Middle frontal gyrus (tissue), 1 donor: ENCODE data around the gene AQP5.

Experiments
- DNase-seq: peaks from one replicate; pipeline ENCODE4 v3.0.0-alpha.2; 2015; ENCODE audit warnings: low spot score; ENCODE audit errors: extremely low spot score

AQP5 gene

DNA sequence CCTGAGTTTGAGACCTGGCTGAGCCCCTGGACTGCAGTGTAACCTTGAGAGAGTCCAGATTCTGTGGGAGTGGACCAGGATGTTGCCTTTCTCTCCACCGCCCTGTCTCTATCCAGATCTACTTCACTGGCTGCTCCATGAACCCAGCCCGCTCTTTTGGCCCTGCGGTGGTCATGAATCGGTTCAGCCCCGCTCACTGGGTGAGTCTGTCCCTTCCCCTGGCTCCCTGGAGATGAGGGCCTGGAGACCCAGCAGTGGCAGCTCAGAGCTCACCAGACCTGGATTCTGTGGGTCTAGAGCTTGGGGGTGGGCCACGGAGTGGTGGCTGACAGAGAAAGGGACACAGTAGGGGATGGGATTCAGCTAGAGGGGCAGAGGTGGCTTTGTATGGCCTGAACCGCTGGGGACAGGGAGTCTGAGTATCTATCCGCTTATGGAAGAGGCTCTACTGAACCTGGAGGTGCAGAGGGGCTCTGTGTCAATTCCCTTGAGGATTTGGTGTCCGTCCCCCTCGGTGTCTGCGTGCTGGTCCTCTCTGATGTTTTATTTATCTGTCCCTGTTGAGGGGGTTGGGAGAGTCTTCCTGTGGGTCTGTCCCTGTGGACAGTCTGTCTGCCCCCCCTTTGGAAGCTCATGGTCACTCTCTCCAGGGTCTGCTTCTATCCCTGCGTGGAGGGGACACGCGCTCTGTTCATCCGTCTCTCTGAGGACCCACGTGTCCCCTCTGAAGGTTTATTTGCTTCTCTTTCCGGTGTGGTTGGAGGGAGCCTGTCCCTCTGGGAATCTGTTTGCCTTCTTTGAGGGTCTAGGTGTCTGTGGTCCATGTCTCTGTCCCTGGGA, 2.5 kb downstream of the AQP5 start:
- no peak for DNase-seq

DNA sequence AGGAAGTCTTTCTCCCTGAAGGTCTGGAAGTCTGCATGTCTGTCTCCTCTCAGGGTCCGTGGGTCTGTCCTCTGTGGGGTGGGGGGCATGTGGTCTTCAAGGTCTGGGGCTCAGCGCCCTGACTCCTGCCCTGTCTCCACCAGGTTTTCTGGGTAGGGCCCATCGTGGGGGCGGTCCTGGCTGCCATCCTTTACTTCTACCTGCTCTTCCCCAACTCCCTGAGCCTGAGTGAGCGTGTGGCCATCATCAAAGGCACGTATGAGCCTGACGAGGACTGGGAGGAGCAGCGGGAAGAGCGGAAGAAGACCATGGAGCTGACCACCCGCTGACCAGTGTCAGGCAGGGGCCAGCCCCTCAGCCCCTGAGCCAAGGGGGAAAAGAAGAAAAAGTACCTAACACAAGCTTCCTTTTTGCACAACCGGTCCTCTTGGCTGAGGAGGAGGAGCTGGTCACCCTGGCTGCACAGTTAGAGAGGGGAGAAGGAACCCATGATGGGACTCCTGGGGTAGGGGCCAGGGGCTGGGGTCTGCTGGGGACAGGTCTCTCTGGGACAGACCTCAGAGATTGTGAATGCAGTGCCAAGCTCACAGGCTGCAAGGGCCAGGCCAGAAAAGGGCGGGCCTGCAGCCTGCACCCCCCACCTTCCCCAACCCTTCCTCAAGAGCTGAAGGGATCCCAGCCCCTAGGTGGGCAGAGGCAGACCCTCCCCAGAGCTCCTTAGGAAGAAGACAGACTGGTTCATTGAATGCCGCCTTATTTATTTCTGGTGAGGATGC, 3.4 kb downstream of the AQP5 start:
- DNase-seq, result no peak

- DNase-seq, result no peak
Observed at GRCh38 chr12:49965836-49966235, 4.2 kb downstream of the AQP5 start.

DNA sequence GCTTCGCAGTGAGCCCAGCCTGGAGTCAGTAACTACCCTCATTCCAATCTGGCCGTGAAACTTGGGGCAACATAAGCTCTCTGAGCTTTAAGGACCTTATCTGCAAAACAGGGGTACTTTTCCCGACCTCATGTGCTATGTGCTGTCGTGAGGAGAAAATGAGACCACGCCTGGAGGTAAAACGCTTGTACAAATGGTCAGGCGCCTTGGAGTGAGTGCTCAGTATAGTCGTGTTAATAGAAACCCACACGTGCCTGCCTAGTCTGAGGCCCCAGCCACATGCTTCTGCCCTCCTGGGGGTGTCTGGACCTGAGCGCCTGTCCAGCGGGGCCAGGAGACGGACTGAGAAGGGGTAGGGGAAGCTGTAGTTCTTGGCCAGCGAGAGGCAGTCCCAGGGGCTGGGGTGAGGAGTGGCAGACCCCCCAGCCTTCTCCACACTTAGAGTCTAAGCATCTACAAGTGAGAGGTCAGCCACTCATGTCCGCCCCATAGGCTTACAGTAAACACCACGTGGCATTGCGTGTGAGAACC, 4.9 kb downstream of the AQP5 start:
- no peak for DNase-seq

DNA sequence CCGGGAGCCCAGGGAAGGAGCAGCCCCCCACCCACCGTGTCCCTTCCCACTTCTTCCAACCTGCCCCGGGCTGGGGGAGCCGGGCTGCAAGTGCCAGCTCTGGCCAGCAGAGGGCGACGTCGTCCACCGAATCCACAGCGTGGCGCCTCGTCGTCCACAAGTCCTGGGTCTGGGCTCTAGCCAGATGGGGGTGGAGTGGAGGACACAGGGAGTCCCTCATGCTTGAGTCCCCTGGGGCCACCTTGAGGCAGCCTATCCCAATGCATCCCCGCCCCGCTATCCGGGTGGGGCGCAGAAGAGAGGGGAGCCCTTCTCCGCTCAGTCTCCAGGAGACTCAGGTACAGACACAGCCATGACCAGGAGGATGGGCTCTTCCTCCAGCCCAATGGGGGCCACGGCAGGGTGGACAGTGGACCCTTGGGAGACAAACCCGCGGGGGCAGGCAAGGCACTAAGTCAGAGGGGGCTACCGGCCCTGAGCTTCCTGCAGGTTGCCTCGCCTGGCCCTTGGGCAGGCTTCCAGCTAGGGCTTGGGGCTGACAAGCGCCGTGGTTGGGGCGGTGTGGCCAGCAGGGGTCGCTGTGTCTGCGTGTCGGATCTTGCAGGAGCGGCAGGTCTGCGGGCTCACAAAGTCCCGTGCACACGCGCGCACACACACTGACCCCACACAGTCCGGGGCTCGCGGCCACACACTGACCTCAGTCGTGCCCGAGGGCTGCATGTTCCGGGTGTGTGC, 5.5 kb downstream of the AQP5 start:
- DNase-seq, result peak; percentile 84

- DNase-seq, result no peak
Observed at GRCh38 chr12:49967777-49968250, 6.1 kb downstream of the AQP5 start.

DNA sequence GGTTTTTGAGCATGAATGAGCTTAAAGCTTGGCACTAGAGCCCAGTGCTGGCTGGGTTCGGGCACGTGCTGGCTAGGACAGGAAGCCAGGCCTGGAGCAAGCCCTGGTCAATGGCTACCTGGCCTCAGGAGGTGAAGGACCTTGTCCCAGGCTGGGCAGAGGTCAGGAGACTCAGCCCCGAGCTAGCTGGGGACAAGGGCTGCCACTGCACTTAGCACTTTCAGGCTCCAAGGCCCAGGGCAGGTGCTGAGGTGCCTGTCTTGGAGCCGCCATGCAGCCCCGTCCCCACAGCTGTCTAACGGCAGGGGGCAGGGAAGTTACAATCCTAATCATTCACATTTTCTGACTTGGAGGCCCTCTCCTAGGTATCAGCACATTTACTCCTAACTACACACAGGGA, 6.8 kb downstream of the AQP5 start:
- DNase-seq, result no peak

DNA sequence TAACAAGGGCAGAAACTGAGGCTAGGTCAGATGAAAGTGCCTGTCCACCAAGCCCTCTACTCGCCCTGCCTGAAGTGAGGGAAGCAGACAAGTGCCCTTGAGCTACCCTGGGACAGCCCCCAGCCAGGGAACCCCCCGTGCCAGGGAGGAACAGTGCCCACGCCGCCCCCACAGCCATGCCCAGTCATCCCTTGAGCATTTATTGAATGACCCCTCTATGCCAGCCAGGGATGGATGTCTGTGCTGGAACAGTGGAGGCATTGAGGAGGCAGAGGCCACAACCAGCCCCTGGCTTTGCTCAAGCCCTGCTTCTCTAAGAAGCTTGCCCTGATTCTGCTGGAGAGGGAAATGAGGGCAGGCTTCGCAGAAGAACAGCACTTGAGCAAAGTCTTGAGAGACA, 7.4 kb downstream of the AQP5 start:
- no peak for DNase-seq

GRCh38 chr12:49969651-49970429, 8.2 kb downstream of the AQP5 start:
- DNase-seq, result no peak

- no peak for DNase-seq
Observed at GRCh38 chr12:49970658-49971057, 9.0 kb downstream of the AQP5 start.

- no peak for DNase-seq
Observed at GRCh38 chr12:49971141-49971540, 9.5 kb downstream of the AQP5 start.

GRCh38 chr12:49972129-49972528, 10.5 kb downstream of the AQP5 start:
- no peak for DNase-seq

DNA sequence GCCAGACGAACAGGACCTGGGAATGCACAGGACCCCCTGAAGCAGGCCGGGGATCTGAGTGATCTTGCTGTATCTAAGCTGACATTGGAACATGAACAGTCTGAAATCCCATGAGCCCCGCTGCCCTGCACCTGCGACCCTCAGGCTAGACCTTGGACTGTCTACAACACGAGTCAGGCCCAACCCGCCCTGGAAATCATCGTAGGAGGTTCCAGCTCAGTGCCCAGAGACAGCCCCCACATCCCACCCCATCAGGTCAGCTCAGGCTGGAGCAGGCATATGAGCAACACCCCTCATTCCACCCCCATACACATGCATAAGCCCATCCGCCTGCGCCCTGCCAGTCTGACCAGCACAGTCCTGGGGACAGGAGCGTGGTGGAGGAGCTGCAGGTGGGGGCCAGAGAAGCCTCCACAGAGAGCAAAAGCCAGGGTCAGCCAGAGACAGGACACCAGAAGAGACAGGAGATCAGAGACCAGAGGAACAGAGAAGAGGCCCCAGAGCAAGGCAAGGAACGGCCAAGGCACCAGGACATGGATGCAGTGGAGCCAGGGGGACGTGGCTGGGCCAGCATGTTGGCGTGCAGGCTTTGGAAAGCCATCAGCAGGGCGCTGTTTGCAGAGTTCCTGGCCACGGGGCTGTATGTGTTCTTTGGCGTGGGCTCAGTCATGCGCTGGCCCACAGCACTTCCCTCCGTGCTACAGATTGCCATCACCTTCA, 11.1 kb downstream of the AQP5 start, which contains the start of gene AQP6:
Gene AQP6 (plus strand): TSS at position 307 of the 720 bp plus-strand sequence. CDS start 227 bp downstream, at position 534.
- no peak for DNase-seq

DNA sequence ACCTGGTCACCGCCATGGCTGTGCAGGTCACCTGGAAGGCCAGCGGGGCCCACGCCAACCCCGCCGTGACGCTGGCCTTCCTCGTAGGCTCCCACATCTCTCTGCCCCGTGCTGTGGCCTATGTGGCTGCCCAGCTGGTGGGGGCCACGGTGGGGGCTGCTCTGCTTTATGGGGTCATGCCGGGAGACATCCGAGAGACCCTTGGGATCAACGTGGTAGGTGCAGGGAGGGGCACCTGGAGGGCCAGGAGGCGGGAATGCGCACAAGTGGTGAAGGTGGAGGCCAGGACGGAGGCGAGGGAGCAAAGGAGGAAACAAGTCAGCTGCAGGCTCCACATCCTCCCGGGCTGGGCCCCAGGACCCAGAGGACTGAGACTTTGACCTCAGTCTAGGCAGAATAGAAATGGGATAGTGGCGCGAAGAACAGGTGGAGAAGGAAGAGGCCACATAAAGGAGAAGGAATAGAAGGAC, 11.7 kb downstream of the AQP5 start:
- no peak for DNase-seq

DNA sequence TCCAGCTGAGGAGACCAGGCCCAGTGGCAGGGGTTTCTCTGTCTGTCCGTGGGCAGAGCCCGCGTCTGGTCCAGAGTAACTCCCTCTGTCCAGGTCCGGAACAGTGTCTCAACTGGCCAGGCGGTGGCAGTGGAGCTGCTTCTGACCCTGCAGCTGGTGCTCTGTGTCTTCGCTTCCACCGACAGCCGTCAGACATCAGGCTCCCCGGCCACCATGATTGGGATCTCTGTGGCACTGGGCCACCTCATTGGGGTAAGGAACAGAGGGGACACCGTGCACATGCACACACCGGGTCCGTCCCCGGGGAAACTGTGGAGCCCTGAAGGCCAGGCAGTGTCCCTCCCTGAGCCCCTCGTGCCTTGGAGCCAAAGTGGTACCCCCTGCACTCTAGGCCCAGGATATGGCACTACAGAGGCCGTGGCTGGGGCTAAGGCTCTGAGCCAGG, 12.6 kb downstream of the AQP5 start:
- no peak for DNase-seq

GRCh38 chr12:49974677-49975317, 13.1 kb downstream of the AQP5 start:
- no peak for DNase-seq

DNA sequence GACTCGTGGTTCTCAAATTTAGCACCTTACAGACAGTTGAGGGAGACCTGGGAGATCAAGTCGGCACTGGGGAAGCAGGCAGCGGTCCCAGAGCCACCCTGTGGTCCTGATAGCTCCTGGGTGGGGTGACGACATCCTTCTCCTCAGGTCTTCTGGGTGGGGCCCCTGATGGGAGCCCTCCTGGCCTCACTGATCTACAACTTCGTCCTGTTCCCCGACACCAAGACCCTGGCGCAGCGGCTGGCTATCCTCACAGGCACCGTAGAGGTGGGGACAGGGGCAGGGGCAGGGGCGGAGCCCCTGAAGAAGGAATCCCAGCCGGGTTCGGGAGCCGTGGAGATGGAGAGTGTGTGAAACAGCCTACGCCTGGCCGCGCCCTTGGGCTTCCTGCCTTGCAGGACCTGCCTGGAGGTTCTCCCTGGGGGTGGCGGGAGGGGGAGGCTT, 13.7 kb downstream of the AQP5 start:
- no peak for DNase-seq

GRCh38 chr12:49976557-49976956, 14.9 kb downstream of the AQP5 start:
- no peak for DNase-seq

- no peak for DNase-seq
Observed at GRCh38 chr12:49978125-49978524, 16.5 kb downstream of the AQP5 start.
